OCI-LY3 (cell line): ENCODE results near the gene GSTK1.

Source experiments
- H2AFZ ChIP-seq: fragments of 200-600, 300-600 bp; shearing (Covaris generic); 2 replicates; pipeline ENCODE4 v1.6.0; 2014; ENCODE audit warnings: antibody characterized with exemption, low read depth, low read length
- H3K27ac ChIP-seq: fragments of 200-600, 300-600 bp; sonication (generic); 2 replicates; pipeline ENCODE4 v1.5.1; 2014; ENCODE audit warnings: mild to moderate bottlenecking, low read length, moderate library complexity, mixed read lengths
- H3K27me3 ChIP-seq: fragments of 200-600, 300-600 bp; sonication (generic); 2 replicates; pipeline ENCODE4 v1.6.1; 2014; ENCODE audit warnings: low read depth, low read length, mixed read lengths
- H3K36me3 ChIP-seq: fragments of 200-600, 300-600 bp; sonication (generic); replicated peaks from 2 replicates; pipeline ENCODE3; 2014; ENCODE audit warnings: low read depth, low read length, mixed read lengths
- H3K4me1 ChIP-seq: fragments of 300-600, 200-600 bp; sonication (generic); 2 replicates; pipeline ENCODE4 v1.6.1; 2014; ENCODE audit warnings: low read length, mixed read lengths
- H3K4me2 ChIP-seq: fragments of 200-600, 300-600 bp; sonication (generic); 2 replicates; pipeline ENCODE4 v1.6.1; 2014; ENCODE audit warnings: low read length, mixed read lengths
- H3K4me3 ChIP-seq: fragments of 300-600, 200-600 bp; sonication (generic); 2 replicates; pipeline ENCODE4 v1.5.1; 2014; ENCODE audit warnings: antibody characterized with exemption, mild to moderate bottlenecking, low read length, moderate library complexity
- H3K79me2 ChIP-seq: fragments of 300-600, 200-600 bp; shearing (Covaris generic); 2 replicates; pipeline ENCODE4 v1.6.1; 2014; ENCODE audit warnings: mild to moderate bottlenecking, low read length, mixed read lengths
- H3K9ac ChIP-seq: fragments of 300-600, 200-600 bp; shearing (Covaris generic); 2 replicates; pipeline ENCODE4 v1.6.0; 2014; ENCODE audit warnings: mild to moderate bottlenecking, low read length, moderate library complexity
- H3K9me3 ChIP-seq: fragments of 200-600, 300-600 bp; shearing (Covaris generic); 2 replicates; pipeline ENCODE4 v1.6.1; 2014; ENCODE audit warnings: low read length, mixed read lengths; ENCODE audit not compliant: insufficient read depth
- H4K20me1 ChIP-seq: fragments of 200-600, 300-600 bp; sonication (generic); 2 replicates; pipeline ENCODE4 v1.6.1; 2016; ENCODE audit warnings: low read length, mixed read lengths; ENCODE audit not compliant: insufficient read depth
- CTCF ChIP-seq: fragments of 200-600, 300-600 bp; sonication (generic); IDR thresholded peaks from 2 replicates; pipeline ENCODE4 v1.5.1; 2014; ENCODE audit warnings: antibody characterized with exemption, low read length, low read depth
- EZH2phosphoT487 ChIP-seq: fragments of 200-600 bp; shearing (Covaris generic); IDR thresholded peaks from 2 replicates; pipeline ENCODE4 v1.6.1; 2018; ENCODE audit warnings: antibody characterized with exemption, mixed run types, low read depth

GSTK1 gene

GRCh38 chr7:143222782-143223181, 40.5 kb upstream of the GSTK1 start:
- H4K20me1 ChIP-seq = no peaks in the 10 kb centered on the region
- no peak overlapping the region for H3K9ac ChIP-seq
- H3K27me3 ChIP-seq = peaks cover 24% of the 10 kb centered on the region
- H3K36me3 ChIP-seq = no peaks in the 10 kb centered on the region
- no peaks in the 10 kb centered on the region for H3K79me2 ChIP-seq
- no peaks in the 10 kb centered on the region for H3K9me3 ChIP-seq
- no peak for TF ChIP-seq EZH2phosphoT487
- no peak for TF ChIP-seq CTCF
- no peak overlapping the region for H2AFZ ChIP-seq
- H3K4me1 ChIP-seq = peaks cover 5% of the 10 kb centered on the region
- no peak overlapping the region for H3K4me3 ChIP-seq
- H3K4me2 ChIP-seq = no peak overlapping the region
- H3K27ac ChIP-seq = no peak overlapping the region

- no peaks in the 10 kb centered on the region for H4K20me1 ChIP-seq
- no peak overlapping the region for H3K4me3 ChIP-seq
- H3K36me3 ChIP-seq = no peaks in the 10 kb centered on the region
- TF ChIP-seq CTCF (no peak), EZH2phosphoT487 (no peak)
- peaks cover 5% of the 10 kb centered on the region for H3K4me1 ChIP-seq
- no peak overlapping the region for H2AFZ ChIP-seq
- no peak overlapping the region for H3K4me2 ChIP-seq
- H3K9ac ChIP-seq = no peak overlapping the region
- H3K27ac ChIP-seq = no peak overlapping the region
- H3K9me3 ChIP-seq = no peaks in the 10 kb centered on the region
- H3K79me2 ChIP-seq = no peaks in the 10 kb centered on the region
- H3K27me3 ChIP-seq = peaks cover 24% of the 10 kb centered on the region
Observed at GRCh38 chr7:143223784-143224183, 39.5 kb upstream of the GSTK1 start.

GRCh38 chr7:143225047-143225446, 38.2 kb upstream of the GSTK1 start:
- no peaks in the 10 kb centered on the region for H3K9me3 ChIP-seq
- no peaks in the 10 kb centered on the region for H3K36me3 ChIP-seq
- H3K27ac ChIP-seq = no peak overlapping the region
- no peaks in the 10 kb centered on the region for H4K20me1 ChIP-seq
- peaks cover 27% of the 10 kb centered on the region for H3K27me3 ChIP-seq
- H3K79me2 ChIP-seq = no peaks in the 10 kb centered on the region
- H3K4me1 ChIP-seq = no peaks in the 10 kb centered on the region
- H3K4me3 ChIP-seq = no peak overlapping the region
- H3K9ac ChIP-seq = no peak overlapping the region
- no peak overlapping the region for H3K4me2 ChIP-seq
- H2AFZ ChIP-seq = no peak overlapping the region
- TF ChIP-seq CTCF = no peak
- no peak for TF ChIP-seq EZH2phosphoT487

- TF ChIP-seq CTCF = no peak
- no peak for TF ChIP-seq EZH2phosphoT487
- Histone ChIP-seq H4K20me1 (no peaks in the 10 kb centered on the region), H3K4me1 (no peaks in the 10 kb centered on the region)
Observed at GRCh38 chr7:143227806-143228205, 35.4 kb upstream of the GSTK1 start.

More at GRCh38 chr7:143227806-143228205, 35.4 kb upstream of the GSTK1 start:
- no peak overlapping the region for H2AFZ ChIP-seq
- no peaks in the 10 kb centered on the region for H3K36me3 ChIP-seq
- H3K27ac ChIP-seq = no peak overlapping the region
- no peak overlapping the region for H3K4me3 ChIP-seq
- H3K4me2 ChIP-seq = no peak overlapping the region
- peaks cover 23% of the 10 kb centered on the region for H3K27me3 ChIP-seq
- no peak overlapping the region for H3K9ac ChIP-seq
- H3K9me3 ChIP-seq = no peaks in the 10 kb centered on the region
- no peaks in the 10 kb centered on the region for H3K79me2 ChIP-seq
